Ammon's horn (tissue), 1 donor: ENCODE results near the gene UQCC2.

ENCODE experiments used
- DNase-seq: peaks from one replicate; pipeline ENCODE4 v3.0.0-alpha.2; 2016; ENCODE audit warnings: low spot score

UQCC2 gene

DNA sequence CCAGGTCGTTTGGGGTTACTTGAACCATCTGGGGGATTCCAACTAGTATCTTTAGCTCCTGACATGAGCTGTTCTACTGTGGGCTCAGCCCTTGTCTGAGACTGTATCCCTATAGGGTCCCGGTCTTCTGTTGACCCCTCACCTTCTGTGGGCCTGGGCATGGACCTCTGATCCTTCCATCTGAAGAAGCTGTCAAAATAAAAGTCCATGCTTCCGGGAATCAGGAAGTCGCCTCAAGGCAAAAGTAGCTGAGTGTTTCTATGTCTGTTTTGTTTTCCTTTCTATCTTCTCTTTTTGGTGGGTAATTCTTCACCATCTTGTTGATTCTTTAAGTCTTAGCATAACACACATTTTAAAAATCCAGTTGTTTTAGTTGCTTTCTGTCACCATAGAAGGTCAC lies 60.1 kb downstream of the UQCC2 start:
- DNase-seq, result no peak
